Vagina (tissue), 2 donors: ENCODE results near the gene C12orf76.

Experiments
- CTCF ChIP-seq, 3 experiments: fragments of 450-650 bp in 2 of 3; fragments of 200-600 bp in 1 of 3; sonication (generic) in 1 of 3; IDR thresholded peaks; one replicate each; pipeline ENCODE4 v1.5.1; 2017 to 2019; ENCODE audit warnings: antibody characterized with exemption in 3 of 3, mild to moderate bottlenecking in 2 of 3, moderate library complexity in 2 of 3
- POLR2AphosphoS5 ChIP-seq, 2 donors: sonication (generic); formaldehyde crosslinking; IDR thresholded peaks; one replicate each; pipeline ENCODE4 v1.9.0; 2017; ENCODE audit warnings: antibody characterized with exemption in 2 of 2, mild to moderate bottlenecking in 2 of 2, low read depth in 1 of 2; ENCODE audit not compliant: insufficient read depth in 1 of 2

DNA sequence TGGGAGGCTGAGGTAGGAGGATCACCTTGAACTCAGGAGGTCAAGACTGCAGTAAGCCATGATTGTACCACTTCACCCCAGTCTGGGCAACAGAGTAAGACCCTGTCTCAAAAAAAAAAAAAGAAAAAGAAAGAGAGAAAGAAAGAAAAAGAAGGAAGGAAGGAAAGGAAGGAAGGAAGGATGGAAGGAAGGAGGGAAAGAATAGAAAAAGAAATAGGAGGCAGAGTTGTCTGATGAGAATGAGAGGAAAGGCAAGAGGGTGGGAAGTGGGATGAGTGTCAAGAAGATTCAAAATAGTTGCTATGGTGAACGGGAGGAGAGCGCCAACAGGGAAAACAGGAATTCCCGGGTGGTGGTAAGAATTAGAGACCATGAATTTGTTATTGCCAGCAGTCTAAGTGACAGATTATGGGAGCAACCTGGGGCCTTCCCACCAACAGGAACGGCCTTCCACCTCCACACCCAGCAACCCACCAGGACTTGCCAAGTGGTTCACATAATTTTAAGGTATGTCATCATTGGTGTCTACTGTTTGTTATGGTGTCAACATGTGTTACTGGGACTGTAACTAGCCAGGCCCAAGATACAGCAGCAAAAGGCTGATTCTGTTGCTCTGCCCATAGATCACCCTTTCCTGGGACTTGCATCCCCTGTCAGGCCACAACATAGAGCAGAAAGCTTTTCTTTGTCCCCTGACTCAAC, 36.1 kb upstream of the C12orf76 start:
- no peak for TF ChIP-seq CTCF (IDR thresholded peaks at IDR 0.05)
- TF ChIP-seq POLR2AphosphoS5 (IDR thresholded peaks at IDR 0.05; ENCODE audit: insufficient read depth in 1 of 2, low read depth in 1 of 2): no peak
